ENCODE results near the gene POLE.

DNA sequence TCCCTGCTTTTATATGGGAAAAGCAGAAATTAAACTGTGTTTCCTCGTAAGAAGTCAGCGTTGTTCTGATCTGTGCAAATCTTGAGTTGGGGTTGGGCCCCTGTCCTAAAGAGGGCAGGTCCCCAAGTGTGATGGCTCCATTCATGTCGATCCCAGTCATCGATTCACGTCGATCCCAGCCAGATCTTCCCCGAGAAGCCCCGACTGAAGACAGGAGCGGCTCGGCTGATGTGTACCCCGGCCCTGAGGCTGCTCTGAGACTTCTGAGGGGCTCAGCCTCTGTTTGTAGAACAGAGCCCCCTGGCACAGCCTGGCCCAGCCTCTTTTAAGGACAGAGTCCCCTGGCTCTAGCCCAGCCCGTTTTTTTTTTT is 32.8 kb upstream of the POLE start:
- TF ChIP-seq CTCF (conservative IDR thresholded peaks at IDR 0.05; ENCODE audit: low read length): no peak
- TF ChIP-seq EZH2phosphoT487 (IDR thresholded peaks at IDR 0.05; ENCODE audit: borderline replicate concordance, low read depth, low read length): no peak
